GM12873 (cell line): Measurements from ENCODE around the gene CT55.
A peak's percentile ranks its signal among the peaks of the same experiment; 100 is the strongest.

Experiments used
- CTCF ChIP-seq: IDR thresholded peaks from 2 replicates; pipeline ENCODE4 v1.5.1; 2012; ENCODE audit warnings: low read depth, mild to moderate bottlenecking, moderate library complexity, low read length, control low read depth; ENCODE audit not compliant: insufficient read depth; ENCODE audit errors: missing control alignments

The CT55 gene

GRCh38 chrX:135112096-135112729 lies 59.0 kb downstream of the CT55 start:
- peak; percentile 88 for TF ChIP-seq CTCF

GRCh38 chrX:135109554-135109953 lies 61.6 kb downstream of the CT55 start:
- no peak for TF ChIP-seq CTCF
